Sigmoid colon (tissue), 4 donors: Measurements from ENCODE around the gene HOXD1.

Experiments used
- CTCF ChIP-seq, 4 experiments: fragments of 450-650 bp in 3 of 4; fragments of 200-600 bp in 1 of 4; IDR thresholded peaks; one replicate each; pipeline ENCODE4 v1.5.1; 2016 to 2019; ENCODE audit warnings: antibody characterized with exemption in 4 of 4, mild to moderate bottlenecking in 3 of 4, moderate library complexity in 2 of 4
- POLR2A ChIP-seq, 2 donors: fragments of 450-650 bp; IDR thresholded peaks; one replicate each; pipeline ENCODE4 v1.6.1; 2016; ENCODE audit warnings: antibody characterized with exemption in 2 of 2, mild to moderate bottlenecking in 2 of 2, moderate library complexity in 2 of 2
- POLR2AphosphoS5 ChIP-seq, 4 donors: sonication (generic); formaldehyde crosslinking; IDR thresholded peaks; one replicate each; pipeline ENCODE4 v1.6.1; 2017; ENCODE audit warnings: antibody characterized with exemption in 4 of 4

GRCh38 chr2:176169711-176170110 is 18.8 kb upstream of the HOXD1 start:
- no peak for TF ChIP-seq CTCF (IDR thresholded peaks at IDR 0.05)
- TF ChIP-seq POLR2A (IDR thresholded peaks at IDR 0.05): no peak
- TF ChIP-seq POLR2AphosphoS5 (IDR thresholded peaks at IDR 0.05): no peak
